Gastrocnemius medialis (tissue), 4 donors: ENCODE data around the gene EZR. TPM values are rescaled to one million over a fixed set of nuclear protein-coding genes. Genes with fewer than 3 reads are reported as not detected.

Experiments
- ATAC-seq, 2 donors: fragments of 150-250 bp; one replicate each; pipeline ENCODE4 v1.9.1; 2016
- DNase-seq, 2 donors: peaks; one replicate each; pipeline ENCODE4 v3.0.0-alpha.2; 2019
- H3K27ac ChIP-seq, 4 donors: fragments of 200-600 bp; sonication (generic); 1 replicate in 1 of 4; 2 replicates in 3 of 4; pipeline ENCODE4 v1.5.1; 2016 to 2018; ENCODE audit warnings: mild to moderate bottlenecking in 2 of 4, moderate library complexity in 1 of 4
- H3K27me3 ChIP-seq, 3 donors: fragments of 200-600 bp; sonication (generic) in 2 of 3; 1 replicate in 1 of 3; 2 replicates in 2 of 3; pipeline versions ENCODE4 v1.5.1 to v1.6.0; 2016 to 2019; ENCODE audit warnings: mild to moderate bottlenecking in 1 of 3, moderate library complexity in 1 of 3
- H3K36me3 ChIP-seq, 2 donors: fragments of 200-600 bp; sonication (generic) in 1 of 2; one replicate each; pipeline ENCODE4 v1.5.1; 2017 to 2018
- H3K4me1 ChIP-seq, 2 donors: fragments of 200-600 bp; sonication (generic) in 1 of 2; one replicate each; pipeline ENCODE4 v1.5.1; 2016 to 2017; ENCODE audit warnings: mild to moderate bottlenecking in 2 of 2
- H3K4me3 ChIP-seq, 4 donors: fragments of 200-600 bp; sonication (generic) in 3 of 4; 1 replicate in 1 of 4; 2 replicates in 3 of 4; pipeline ENCODE4 v1.5.1; 2016 to 2019; ENCODE audit warnings: mild to moderate bottlenecking in 2 of 4
- H3K9me3 ChIP-seq, 3 donors: fragments of 200-600 bp; sonication (generic) in 2 of 3; 1 replicate in 1 of 3; 2 replicates in 2 of 3; pipeline ENCODE4 v1.5.1; 2016 to 2019
- POLR2A ChIP-seq, 2 donors: fragments of 450-650 bp; IDR thresholded peaks; one replicate each; pipeline ENCODE4 v1.6.1; 2017; ENCODE audit warnings: antibody characterized with exemption in 2 of 2, mild to moderate bottlenecking in 2 of 2, moderate library complexity in 2 of 2
- in situ Hi-C, 4 donors: fragments of 200-750 bp; cut with MboI; loops; one replicate each; pipeline versions ENCODE4 v1.15.0 to v1.8.0; 2017; ENCODE audit warnings: low sequenced_read_pairs in 4 of 4
- intact Hi-C: fragments of 100-400 bp; cut with DNase I; formaldehyde crosslinking; loops from one replicate; pipeline ENCODE4 v1.15.1; 2023; ENCODE audit warnings: low total_unique reads
- total RNA-seq, 4 donors: library from RNA; depleted of rRNA; stranded (reverse); fragments of >200 nt; gene quantifications; one replicate each; pipeline versions ENCODE4 v1.1.0 to v1.2.3, GENCODE V29; 2016
- TF ChIP-seq, protein P1 (sequence below), 5 experiments: fragments of 450-650 bp in 3 of 5; fragments of 200-600 bp in 2 of 5; sonication (generic) in 2 of 5; IDR thresholded peaks in 4 of 5; conservative IDR thresholded peaks in 1 of 5; 1 replicate in 4 of 5; 2 replicates in 1 of 5; pipeline ENCODE4 v1.5.1; 2016 to 2019; ENCODE audit warnings: antibody characterized with exemption in 5 of 5, mild to moderate bottlenecking in 3 of 5, moderate library complexity in 3 of 5

The EZR gene
- total RNA-seq, 4 donors from 2014 or later = 18.1 to 54.1 (median 33.6) TPM

- ATAC-seq = no peak
- TF ChIP-seq, protein P1, sequence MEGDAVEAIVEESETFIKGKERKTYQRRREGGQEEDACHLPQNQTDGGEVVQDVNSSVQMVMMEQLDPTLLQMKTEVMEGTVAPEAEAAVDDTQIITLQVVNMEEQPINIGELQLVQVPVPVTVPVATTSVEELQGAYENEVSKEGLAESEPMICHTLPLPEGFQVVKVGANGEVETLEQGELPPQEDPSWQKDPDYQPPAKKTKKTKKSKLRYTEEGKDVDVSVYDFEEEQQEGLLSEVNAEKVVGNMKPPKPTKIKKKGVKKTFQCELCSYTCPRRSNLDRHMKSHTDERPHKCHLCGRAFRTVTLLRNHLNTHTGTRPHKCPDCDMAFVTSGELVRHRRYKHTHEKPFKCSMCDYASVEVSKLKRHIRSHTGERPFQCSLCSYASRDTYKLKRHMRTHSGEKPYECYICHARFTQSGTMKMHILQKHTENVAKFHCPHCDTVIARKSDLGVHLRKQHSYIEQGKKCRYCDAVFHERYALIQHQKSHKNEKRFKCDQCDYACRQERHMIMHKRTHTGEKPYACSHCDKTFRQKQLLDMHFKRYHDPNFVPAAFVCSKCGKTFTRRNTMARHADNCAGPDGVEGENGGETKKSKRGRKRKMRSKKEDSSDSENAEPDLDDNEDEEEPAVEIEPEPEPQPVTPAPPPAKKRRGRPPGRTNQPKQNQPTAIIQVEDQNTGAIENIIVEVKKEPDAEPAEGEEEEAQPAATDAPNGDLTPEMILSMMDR (IDR thresholded peaks at IDR 0.05 in 4 of 5, conservative IDR thresholded peaks at IDR 0.05 in 1 of 5) = no peak
- TF ChIP-seq POLR2A (IDR thresholded peaks at IDR 0.05) = no peak
- no peak for DNase-seq
- peaks cover 0 to 4% of the 10 kb centered on the region in 2 donors for H3K4me1 ChIP-seq
- H3K36me3 ChIP-seq = no peaks in the 10 kb centered on the region
- no peaks in the 10 kb centered on the region for H3K9me3 ChIP-seq
- no peak overlapping the region for H3K4me3 ChIP-seq
- H3K27me3 ChIP-seq = no peaks in the 10 kb centered on the region
- in situ Hi-C loops = no loop called here
- H3K27ac ChIP-seq = no peak overlapping the region
- intact Hi-C loops = no loop called here
These were observed 31.6 kb upstream of the EZR start for GRCh38 chr6:158850807-158851115.

DNA sequence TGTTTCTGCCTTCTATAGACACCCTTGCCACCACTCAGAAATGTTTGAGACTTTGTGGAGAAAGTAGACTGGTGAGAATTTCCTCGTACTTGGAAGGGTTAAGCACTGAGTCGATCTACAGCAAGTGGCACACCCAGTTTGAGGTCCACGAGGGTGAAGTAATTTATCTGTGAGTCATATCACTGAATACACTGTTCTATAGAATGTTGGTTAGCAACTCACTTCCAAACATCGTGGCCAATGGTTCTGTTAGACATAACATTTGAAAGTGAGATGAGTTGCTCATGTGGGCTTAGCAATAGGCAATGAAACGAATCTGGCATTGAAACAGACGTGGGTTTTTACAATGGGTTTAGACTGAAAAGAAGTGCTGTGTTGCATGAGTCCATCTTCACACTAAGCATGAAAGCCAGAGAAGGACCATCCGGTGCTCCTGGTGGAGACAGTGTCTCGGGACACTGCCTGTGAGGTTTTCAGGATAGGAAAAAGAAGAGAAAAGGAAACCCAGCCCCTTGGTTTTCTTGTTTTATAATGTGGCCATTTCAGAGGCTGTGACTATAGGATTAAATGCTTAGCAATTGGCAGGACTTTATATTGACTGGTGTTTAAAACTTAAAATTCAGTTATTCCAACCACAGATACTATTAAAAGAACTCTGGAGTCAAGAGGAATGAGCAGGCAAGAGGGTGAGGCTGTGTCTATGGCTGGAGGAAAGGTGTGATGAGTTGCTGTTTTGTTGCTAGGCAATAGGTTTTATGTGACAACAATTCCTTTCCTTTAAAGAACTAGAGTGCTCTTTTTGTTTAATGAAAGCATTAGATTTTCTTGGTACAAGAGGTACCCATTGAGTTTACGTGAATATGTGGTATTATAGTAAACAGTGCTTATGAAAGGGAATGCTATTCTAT, 31.0 kb upstream of the EZR start:
- H3K9me3 ChIP-seq = no peaks in the 10 kb centered on the region
- no peak overlapping the region for H3K27ac ChIP-seq
- no peak overlapping the region for H3K4me3 ChIP-seq
- H3K27me3 ChIP-seq = no peaks in the 10 kb centered on the region
- peaks cover 0 to 4% of the 10 kb centered on the region in 2 donors for H3K4me1 ChIP-seq
- intact Hi-C loops = no loop called here
- no peak for TF ChIP-seq POLR2A (IDR thresholded peaks at IDR 0.05)
- TF ChIP-seq, protein P1 (IDR thresholded peaks at IDR 0.05 in 4 of 5, conservative IDR thresholded peaks at IDR 0.05 in 1 of 5) = no peak
- DNase-seq = no peak
- in situ Hi-C loops = no loop called here
- ATAC-seq = no peak
- no peaks in the 10 kb centered on the region for H3K36me3 ChIP-seq

- no peaks in the 10 kb centered on the region for H3K9me3 ChIP-seq
- TF ChIP-seq POLR2A (IDR thresholded peaks at IDR 0.05) = no peak
- TF ChIP-seq, protein P1 (IDR thresholded peaks at IDR 0.05 in 4 of 5, conservative IDR thresholded peaks at IDR 0.05 in 1 of 5) = no peak
- no peak overlapping the region for H3K27ac ChIP-seq
- peaks cover 0 to 4% of the 10 kb centered on the region in 2 donors for H3K4me1 ChIP-seq
- DNase-seq = no peak
- in situ Hi-C loops = no loop called here
- no peak overlapping the region for H3K4me3 ChIP-seq
- intact Hi-C loops = no loop called here
- no peaks in the 10 kb centered on the region for H3K36me3 ChIP-seq
- H3K27me3 ChIP-seq = no peaks in the 10 kb centered on the region
- ATAC-seq = no peak
These were observed 29.3 kb upstream of the EZR start for GRCh38 chr6:158848490-158848895.

DNA sequence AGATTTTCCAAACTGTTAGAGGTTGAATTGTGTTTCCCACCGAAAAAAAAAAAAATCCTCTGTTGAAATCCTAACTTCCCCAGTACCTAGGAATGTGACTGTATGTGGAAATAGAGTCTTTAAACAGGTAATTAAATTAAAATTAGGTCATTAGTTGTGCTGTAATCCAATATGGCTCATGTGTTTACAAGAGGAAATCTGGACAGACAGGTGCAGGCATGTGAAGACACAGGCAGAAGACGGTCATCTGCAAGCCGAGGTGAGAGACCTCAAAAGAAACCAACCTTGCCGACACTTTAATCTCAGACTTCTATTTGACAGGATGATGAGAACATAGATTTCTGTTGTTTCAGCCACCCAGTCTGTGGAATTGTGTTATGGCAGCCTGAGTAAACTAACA, 28.6 kb upstream of the EZR start:
- no peak for DNase-seq
- TF ChIP-seq, protein P1 (IDR thresholded peaks at IDR 0.05 in 4 of 5, conservative IDR thresholded peaks at IDR 0.05 in 1 of 5) = no peak
- no peak for TF ChIP-seq POLR2A (IDR thresholded peaks at IDR 0.05)
- no peaks in the 10 kb centered on the region for H3K9me3 ChIP-seq
- ATAC-seq = no peak
- H3K27ac ChIP-seq = no peak overlapping the region
- in situ Hi-C loops (no loop called here), intact Hi-C loops (no loop called here)
- peaks cover 0 to 4% of the 10 kb centered on the region in 2 donors for H3K4me1 ChIP-seq
- no peaks in the 10 kb centered on the region for H3K27me3 ChIP-seq
- H3K4me3 ChIP-seq = no peak overlapping the region
- no peaks in the 10 kb centered on the region for H3K36me3 ChIP-seq
